Middle frontal gyrus (tissue), 1 donor: ENCODE measurements around the gene CD248.
"Not testable (repeated sequence)": the region's sequence is repeated elsewhere in the genome, so short reads cannot be mapped to it uniquely, and the experiment has no call there.

ENCODE experiments used
- DNase-seq: peaks from one replicate; pipeline ENCODE4 v3.0.0-alpha.2; 2015; ENCODE audit warnings: low spot score; ENCODE audit errors: extremely low spot score

Gene CD248

GRCh38 chr11:66328302-66329144 lies 11.7 kb upstream of the CD248 start:
- peak; percentile 46 for DNase-seq

DNA sequence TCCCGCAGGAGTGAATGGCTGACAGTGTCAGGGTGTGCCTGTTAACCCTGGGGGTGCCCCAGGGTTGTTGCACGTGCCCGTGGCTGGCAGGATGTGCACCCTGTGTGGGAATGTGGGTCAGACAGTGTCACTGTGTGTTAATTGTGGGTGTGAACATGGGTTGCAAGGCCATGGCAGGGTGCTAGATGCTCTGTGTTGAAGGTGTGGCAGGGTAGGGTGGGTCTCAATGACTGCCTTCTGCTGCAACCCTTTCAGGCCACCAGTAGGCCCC lies 11.1 kb upstream of the CD248 start:
- DNase-seq, result no peak

- no peak for DNase-seq
These were observed 10.6 kb upstream of the CD248 start for GRCh38 chr11:66327171-66328030.

DNA sequence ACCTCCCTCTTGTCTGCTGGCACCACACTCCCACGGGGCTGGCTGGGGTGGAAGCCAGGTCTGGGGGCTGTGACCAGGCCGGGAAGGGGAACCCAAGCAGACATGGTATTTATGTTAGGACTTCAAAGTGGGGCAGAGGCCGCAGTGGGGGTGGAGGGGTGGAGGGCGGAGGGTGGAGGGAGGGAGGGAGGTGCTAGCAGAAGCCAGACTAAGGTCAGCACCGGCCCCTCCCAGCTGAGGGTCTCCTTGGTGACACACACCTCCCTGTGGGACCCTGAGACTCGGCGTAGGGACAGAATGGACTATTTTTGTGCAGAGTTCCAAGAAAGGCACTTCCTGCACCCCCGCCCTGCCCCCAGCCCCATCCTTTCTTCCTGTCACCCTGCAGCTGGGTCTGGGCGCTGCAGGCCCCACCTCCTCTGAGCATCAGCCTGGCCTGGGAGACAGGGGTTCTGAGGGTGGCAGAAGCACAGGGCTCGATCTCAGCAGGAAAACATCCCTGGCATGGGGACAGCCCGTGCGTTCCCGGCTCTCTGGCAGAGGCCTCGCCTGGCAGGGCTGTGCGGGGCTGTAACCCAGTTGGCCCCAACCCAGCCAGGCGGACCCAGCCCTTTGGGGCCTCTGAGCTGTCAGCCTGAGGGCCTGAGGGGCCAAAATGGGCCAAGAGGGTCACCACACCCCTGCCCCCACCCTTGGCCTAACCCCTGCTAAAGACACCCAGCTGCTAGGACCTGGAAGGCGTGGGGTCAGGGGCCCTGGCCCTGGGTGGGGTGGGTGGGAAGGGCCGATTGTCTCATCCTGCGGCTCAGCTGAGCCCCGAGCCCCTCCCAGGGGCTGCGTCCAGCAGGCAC lies 9.6 kb upstream of the CD248 start:
- DNase-seq, result no peak

DNA sequence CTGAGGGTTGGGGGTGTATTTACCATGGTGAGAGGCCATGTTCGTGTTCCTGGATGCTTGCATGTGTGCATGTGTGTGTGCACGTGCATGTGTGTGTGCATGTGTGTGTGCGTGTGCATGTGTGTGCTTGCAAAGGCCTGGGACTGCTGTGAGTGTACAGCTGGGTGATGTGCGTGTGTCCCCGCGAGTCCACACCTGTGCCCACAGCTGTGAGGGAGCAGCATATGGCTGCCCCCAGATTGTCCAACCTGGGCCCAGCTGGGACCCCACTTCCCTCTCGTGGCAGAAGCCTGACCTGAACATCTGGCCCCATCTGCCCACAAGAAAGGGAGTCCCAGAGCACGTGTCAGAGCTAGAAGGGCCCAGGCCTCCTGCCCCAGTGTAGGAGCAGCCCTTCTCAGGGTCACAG lies 8.4 kb upstream of the CD248 start:
- no peak for DNase-seq

DNA sequence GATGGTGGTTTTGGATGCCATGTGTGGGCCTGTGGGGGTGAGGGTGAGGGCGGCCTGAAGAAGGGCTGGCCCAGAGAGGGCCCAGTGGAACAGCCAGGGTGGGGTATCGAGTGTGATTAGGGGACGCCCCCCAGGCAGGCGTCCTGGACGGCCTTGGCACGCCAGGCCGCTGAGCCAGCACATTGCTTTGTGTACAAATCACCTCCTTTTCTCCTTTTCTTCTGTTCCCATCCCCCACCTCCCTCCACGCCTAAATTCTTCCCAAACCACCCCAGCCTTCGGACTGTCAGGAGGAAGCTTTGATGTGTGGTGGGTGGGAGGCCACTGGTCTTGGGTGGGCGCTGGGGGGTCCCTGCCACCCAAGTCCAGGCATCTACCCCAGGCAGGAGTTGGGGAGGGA lies 7.8 kb upstream of the CD248 start:
- no peak for DNase-seq

DNA sequence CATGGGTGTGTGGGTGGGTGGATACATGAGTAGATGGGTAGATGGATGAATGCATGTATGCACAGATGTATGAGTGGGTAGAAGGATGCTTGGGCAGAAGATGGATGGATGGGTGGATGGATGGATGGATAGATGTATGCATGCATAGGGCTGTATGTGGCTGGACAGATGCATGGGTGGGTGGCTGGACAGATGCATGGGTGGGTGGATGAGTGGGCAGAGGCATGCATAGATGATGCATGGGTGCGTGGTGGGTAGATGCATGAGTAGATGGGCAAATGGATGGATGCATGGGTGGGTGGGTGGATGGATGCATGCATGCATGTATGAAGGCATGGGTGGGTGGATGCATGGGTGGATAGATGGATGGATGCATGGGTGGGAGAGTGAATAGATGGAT lies 6.8 kb upstream of the CD248 start:
- no peak for DNase-seq

DNA sequence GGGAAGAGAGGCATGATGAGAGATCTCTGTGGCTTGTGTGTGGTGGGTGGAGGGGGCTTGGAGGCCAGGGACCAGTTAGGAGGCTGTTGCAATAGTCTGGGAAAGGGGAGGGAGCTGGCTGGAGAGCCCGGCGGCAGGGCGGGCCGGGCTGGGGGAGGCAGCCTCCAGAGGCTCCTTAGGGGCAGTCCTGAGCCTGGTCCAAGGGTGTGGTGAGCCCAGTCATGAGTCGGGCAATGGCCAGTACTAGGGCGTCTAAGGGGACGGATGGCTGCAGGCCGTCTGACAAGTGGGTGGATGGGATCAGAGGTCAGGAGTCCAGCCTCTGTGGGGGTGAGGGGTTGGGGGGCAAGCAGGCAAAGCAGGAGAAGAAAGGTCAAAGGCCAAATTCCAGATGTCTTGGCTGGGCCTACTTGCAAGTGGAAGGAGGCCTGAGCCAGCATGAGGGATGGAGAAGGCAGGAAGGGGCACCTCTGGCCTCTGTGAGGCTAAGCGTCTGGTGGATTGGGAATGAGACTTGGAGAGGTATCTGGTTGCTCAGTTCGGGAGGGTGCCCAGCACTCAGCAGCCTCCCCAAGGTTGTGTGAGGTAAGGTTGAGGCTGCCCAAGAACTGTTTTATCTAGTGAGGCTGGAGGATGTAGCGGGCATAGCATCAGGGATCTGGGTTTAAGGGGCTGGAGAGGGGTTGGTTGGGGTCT lies 6.0 kb upstream of the CD248 start:
- no peak for DNase-seq

DNA sequence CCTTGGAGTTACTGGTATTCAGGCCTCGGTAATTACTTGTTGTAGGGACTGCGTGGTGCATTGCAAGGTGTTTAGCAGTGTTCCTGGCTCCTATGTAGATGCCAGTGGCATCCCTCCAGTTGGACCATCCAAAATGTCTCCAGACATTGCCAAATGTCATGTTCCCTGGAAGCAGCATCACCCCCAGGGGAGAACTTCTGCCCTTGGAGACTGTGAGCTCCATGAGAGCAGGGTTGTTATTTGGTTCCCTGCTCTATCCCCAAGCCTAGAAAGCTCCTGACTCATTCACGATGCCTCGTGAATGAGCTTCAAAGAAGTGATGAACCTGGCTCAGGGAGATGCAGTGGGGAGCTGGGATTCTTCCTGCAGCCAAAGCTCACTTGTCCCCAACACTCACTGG lies 4.8 kb upstream of the CD248 start:
- DNase-seq, result no peak

- not testable (repeated sequence) for DNase-seq
These were observed 3.9 kb upstream of the CD248 start for GRCh38 chr11:66320748-66321147.

- DNase-seq, result not testable (repeated sequence)
These were observed 3.4 kb upstream of the CD248 start for GRCh38 chr11:66320289-66320688.

- no peak for DNase-seq
These were observed 1.7 kb upstream of the CD248 start for GRCh38 chr11:66318600-66318970.

GRCh38 chr11:66317723-66318599 lies 1.1 kb upstream of the CD248 start:
- no peak for DNase-seq

DNA sequence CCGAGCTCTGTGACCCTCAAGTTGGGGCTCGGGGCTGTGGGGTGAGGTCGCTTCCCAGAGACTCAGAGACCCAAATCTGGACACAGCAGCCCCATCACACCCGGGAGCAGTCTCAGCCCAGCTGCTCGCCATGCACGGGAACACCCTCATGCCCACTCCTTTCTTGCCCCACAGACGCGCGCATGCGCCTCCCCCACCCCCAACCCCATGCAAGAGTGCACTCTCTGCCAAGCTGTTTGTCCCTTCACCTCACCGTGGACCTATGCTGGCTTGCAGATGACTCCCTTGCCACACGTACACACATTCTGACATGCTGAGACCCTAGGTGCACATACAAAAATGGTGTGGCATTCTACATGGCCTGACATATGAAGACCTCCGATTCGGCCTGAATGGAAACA lies 478 bp upstream of the CD248 start:
- no peak for DNase-seq

- DNase-seq, result no peak
These were observed 678 bp downstream of the CD248 start for GRCh38 chr11:66315921-66316811.

- no peak for DNase-seq
These were observed 1.4 kb downstream of the CD248 start for GRCh38 chr11:66315498-66315885.

- no peak for DNase-seq
These were observed 2.0 kb downstream of the CD248 start for GRCh38 chr11:66314561-66315497.

DNA sequence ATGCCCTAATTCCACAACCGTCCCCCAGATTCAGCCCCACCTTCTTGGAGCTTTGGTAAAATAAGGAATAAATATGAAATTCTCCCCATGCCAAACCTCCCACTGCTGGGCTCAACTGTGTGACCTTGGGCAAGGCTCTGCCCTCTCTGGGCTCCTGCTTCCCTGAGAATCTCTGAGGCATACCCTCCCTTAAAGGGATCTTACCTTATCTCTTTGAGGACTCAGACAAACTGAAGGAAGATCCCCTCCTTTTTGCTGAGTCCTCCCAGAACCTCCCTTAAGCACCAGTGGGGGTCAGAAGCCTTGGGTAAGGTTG lies 2.7 kb downstream of the CD248 start:
- DNase-seq, result no peak
